Right lobe of liver (tissue), 6 donors: ENCODE data around the gene ZBTB3. TPM values are rescaled to one million over a fixed set of nuclear protein-coding genes. Genes with fewer than 3 reads are reported as not detected.
"Not testable (repeated sequence)": the region's sequence is repeated elsewhere in the genome, so short reads cannot be mapped to it uniquely, and the experiment has no call there.

Source experiments
- ATAC-seq, 4 donors: fragments of 200-7000 bp; cut with Tn5 transposase; one replicate each; pipeline ENCODE4 v1.9.1; 2020; ENCODE audit warnings: mild to moderate bottlenecking in 4 of 4, moderate library complexity in 4 of 4
- DNase-seq, 3 donors: peaks; one replicate each; pipeline ENCODE4 v3.0.0-alpha.2; 2020
- H3K27ac ChIP-seq, 3 donors: fragments of 200-600 bp; one replicate each; pipeline ENCODE4 v1.8.0; 2022
- H3K27me3 ChIP-seq, 2 donors: fragments of 200-600 bp; one replicate each; pipeline ENCODE4 v1.8.0; 2022
- H3K36me3 ChIP-seq, 4 donors: fragments of 200-600 bp; sonication (generic) in 1 of 4; one replicate each; pipeline versions ENCODE4 v1.5.1 to v1.8.0; 2017 to 2022; ENCODE audit warnings: control low read depth in 1 of 4
- H3K4me1 ChIP-seq, 4 donors: fragments of 200-600 bp; sonication (generic) in 1 of 4; one replicate each; pipeline versions ENCODE4 v1.5.1 to v1.8.0; 2017 to 2022; ENCODE audit warnings: control low read depth in 1 of 4
- H3K4me3 ChIP-seq, 3 donors: fragments of 200-600 bp; one replicate each; pipeline ENCODE4 v1.8.0; 2022
- H3K9me3 ChIP-seq, 4 donors: fragments of 200-600 bp; sonication (generic) in 1 of 4; one replicate each; pipeline versions ENCODE4 v1.5.1 to v1.8.0; 2017 to 2022; ENCODE audit warnings: control low read depth in 1 of 4
- POLR2A ChIP-seq: fragments of 450-650 bp; IDR thresholded peaks from one replicate; pipeline ENCODE4 v1.6.1; 2017; ENCODE audit warnings: antibody characterized with exemption, mild to moderate bottlenecking
- WGBS: methylation state at CpG from one replicate; pipeline ENCODE4 v1.1.6; 2018; ENCODE audit warnings: low coverage, low lambda C conversion rate; ENCODE audit not compliant: insufficient coverage; ENCODE audit errors: missing lambda C conversion rate; 5-methylcytosine and 5-hydroxymethylcytosine counted together
- intact Hi-C, 2 donors: fragments of 100-400 bp; cut with DNase I; formaldehyde crosslinking; loops; one replicate each; pipeline versions ENCODE4 v1.11.2 to v1.14.1; 2022
- total RNA-seq, 6 experiments: library from RNA; depleted of rRNA in 2 of 6; stranded (reverse); fragments of >200 nt in 2 of 6; fragmentation: NEBNext Ultra II Directional in 3 of 6; extraction: Animal tissue kit (Norgen Biotek cat#: 25700) in 3 of 6; gene quantifications; one replicate each; pipeline versions ENCODE4 v1.1.0 to v1.2.4, GENCODE V29; 2016 to 2023
- TF ChIP-seq, protein P1 (sequence below), 4 donors: fragments of 200-600 bp in 3 of 4; fragments of 450-650 bp in 1 of 4; IDR thresholded peaks; one replicate each; pipeline versions ENCODE4 v1.5.1 to v1.8.0; 2016 to 2022; ENCODE audit warnings: antibody characterized with exemption in 4 of 4, mild to moderate bottlenecking in 2 of 4
- donor health status: DM: no; HTN: yes; CAD: no.
- donor health status: DM: no; HTN: no; CAD: no.
- donor health status: DM: no; HTN: no; CAD: no.
- donor health status: DM: no; HTN: yes; CAD: no.
- donor health status: DM: no; HTN: yes; CAD: no.

The ZBTB3 gene
- total RNA-seq, 6 experiments from 2014 or later = 3.4 to 7.1 (median 4.7) TPM

GRCh38 chr11:62747475-62748160 is 6.3 kb downstream of the ZBTB3 start:
- peaks cover 0 to 6% (median 0%) of the 10 kb centered on the region in 4 donors for H3K36me3 ChIP-seq
- H3K4me3 ChIP-seq = no peak overlapping the region
- no peaks in the 10 kb centered on the region for H3K9me3 ChIP-seq
- no peaks in the 10 kb centered on the region for H3K4me1 ChIP-seq
- intact Hi-C loops = no loop called here
- no peak for ATAC-seq
- H3K27me3 ChIP-seq = no peaks in the 10 kb centered on the region
- WGBS = 89% methylated on average over 9 of the region's 9 CpGs
- no peak for TF ChIP-seq POLR2A
- TF ChIP-seq, protein P1, sequence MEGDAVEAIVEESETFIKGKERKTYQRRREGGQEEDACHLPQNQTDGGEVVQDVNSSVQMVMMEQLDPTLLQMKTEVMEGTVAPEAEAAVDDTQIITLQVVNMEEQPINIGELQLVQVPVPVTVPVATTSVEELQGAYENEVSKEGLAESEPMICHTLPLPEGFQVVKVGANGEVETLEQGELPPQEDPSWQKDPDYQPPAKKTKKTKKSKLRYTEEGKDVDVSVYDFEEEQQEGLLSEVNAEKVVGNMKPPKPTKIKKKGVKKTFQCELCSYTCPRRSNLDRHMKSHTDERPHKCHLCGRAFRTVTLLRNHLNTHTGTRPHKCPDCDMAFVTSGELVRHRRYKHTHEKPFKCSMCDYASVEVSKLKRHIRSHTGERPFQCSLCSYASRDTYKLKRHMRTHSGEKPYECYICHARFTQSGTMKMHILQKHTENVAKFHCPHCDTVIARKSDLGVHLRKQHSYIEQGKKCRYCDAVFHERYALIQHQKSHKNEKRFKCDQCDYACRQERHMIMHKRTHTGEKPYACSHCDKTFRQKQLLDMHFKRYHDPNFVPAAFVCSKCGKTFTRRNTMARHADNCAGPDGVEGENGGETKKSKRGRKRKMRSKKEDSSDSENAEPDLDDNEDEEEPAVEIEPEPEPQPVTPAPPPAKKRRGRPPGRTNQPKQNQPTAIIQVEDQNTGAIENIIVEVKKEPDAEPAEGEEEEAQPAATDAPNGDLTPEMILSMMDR (IDR thresholded peaks at IDR 0.05) = no peak
- H3K27ac ChIP-seq = no peak overlapping the region
- no peak for DNase-seq

GRCh38 chr11:62737196-62737595 is 16.8 kb downstream of the ZBTB3 start:
- DNase-seq = no peak
- Histone ChIP-seq H3K4me1 (no peaks in the 10 kb centered on the region), H3K36me3 (peaks cover 0 to 68% (median 25%) of the 10 kb centered on the region in 4 donors), H3K4me3 (no peak overlapping the region), H3K9me3 (no peaks in the 10 kb centered on the region), H3K27me3 (no peaks in the 10 kb centered on the region), H3K27ac (no peak overlapping the region)
- intact Hi-C loops = no loop called here
- TF ChIP-seq, protein P1 (IDR thresholded peaks at IDR 0.05) = no peak
- TF ChIP-seq POLR2A = no peak
- ATAC-seq = no peak

DNA sequence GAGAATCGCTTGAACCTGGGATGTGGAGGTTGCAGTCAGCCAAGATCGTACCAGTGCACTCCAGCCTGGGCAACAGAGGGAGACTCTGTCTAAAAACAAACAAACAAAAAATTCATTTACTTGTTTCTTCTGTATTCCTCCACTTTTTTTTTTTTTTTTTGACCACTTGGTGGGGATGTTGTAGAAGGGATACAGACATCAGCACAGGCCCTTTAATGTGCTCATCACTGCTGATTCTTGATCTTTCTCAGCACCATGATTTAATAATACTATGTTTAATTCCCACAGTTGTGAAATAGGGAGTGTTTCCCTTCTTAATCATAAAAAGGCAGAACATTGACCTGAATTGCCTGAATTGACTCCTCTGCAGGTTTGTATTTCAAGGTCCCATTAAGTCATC is 21.1 kb downstream of the ZBTB3 start:
- intact Hi-C loops = no loop called here

GRCh38 chr11:62730076-62730475 is 23.9 kb downstream of the ZBTB3 start:
- Histone ChIP-seq H3K36me3 (peaks cover 0 to 30% (median 7%) of the 10 kb centered on the region in 4 donors), H3K4me1 (peaks cover 0 to 20% (median 10%) of the 10 kb centered on the region in 4 donors)
- H3K4me3 ChIP-seq, DNase-seq, H3K9me3 ChIP-seq, H3K27me3 ChIP-seq, H3K27ac ChIP-seq, ATAC-seq, intact Hi-C loops: not testable (repeated sequence)
- WGBS = 88% methylated on average over 8 of the region's 14 CpGs

More for the DNA sequence above, 21.1 kb downstream of the ZBTB3 start:
- H3K4me3 ChIP-seq = no peak overlapping the region
- no peak overlapping the region for H3K27ac ChIP-seq
- peaks cover 0 to 17% (median 9%) of the 10 kb centered on the region in 4 donors for H3K4me1 ChIP-seq
- DNase-seq (no peak), ATAC-seq (no peak)
- no peaks in the 10 kb centered on the region for H3K9me3 ChIP-seq
- peaks cover 0 to 51% (median 15%) of the 10 kb centered on the region in 4 donors for H3K36me3 ChIP-seq
- WGBS = 65% methylated on average over 2 of the region's 2 CpGs
- no peak for TF ChIP-seq POLR2A
- TF ChIP-seq, protein P1 (IDR thresholded peaks at IDR 0.05) = peak in 2 of 4 donors; percentile 14 to 17
- H3K27me3 ChIP-seq = no peaks in the 10 kb centered on the region

DNA sequence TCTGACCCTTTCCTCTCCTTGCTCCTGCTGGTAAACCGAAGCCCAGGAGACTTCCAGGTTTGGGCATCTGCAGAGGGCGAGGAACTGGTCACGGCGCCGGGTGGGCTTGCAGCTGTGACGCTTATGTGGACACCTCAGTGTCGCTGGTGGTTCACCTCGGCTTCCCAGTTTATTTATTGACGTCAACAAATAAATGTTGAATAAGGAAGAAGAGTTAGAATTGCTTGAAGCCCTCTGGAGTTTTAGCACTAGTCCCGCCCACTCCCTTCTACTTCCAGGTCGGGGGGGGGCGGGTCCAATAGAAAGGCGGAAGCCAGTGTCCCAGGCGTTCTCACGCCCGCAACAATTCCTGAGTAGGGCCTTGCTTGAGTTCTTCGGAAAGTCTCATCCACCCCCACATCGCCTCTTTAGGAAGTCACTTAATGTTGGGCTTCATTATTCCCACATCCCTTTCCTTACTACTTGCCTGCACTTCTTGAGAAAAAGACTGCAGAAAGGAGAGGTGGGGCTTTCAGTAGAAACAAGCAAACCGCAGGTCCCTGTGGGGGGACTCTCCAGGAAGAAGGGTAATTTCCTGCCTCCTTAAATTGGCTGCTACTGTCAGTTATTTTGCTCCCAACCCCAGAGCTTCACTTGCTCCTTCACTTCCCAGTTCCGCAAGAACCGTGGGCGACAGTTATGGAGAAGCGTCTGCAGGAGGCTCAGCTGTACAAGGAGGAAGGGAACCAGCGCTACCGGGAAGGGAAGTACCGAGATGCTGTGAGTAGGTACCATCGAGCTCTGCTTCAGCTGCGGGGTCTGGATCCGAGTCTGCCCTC is 25.6 kb downstream of the ZBTB3 start, which contains the start of gene TTC9C:
Gene TTC9C (plus strand): TSS at position 316 of the 818 bp plus-strand sequence. CDS start 363 bp downstream, at position 679.
- peak within 1 kb of the TSS; percentile 83 to 93 (median 84) for H3K4me3 ChIP-seq
- 1% methylated on average over 27 of the region's 29 CpGs for WGBS
- H3K36me3 ChIP-seq = peaks cover 0 to 22% (median 3%) of the 10 kb centered on the region in 4 donors
- H3K27me3 ChIP-seq = no peaks in the 10 kb centered on the region
- H3K4me1 ChIP-seq = peaks cover 0 to 31% (median 14%) of the 10 kb centered on the region in 4 donors
- H3K27ac ChIP-seq = peak within 1 kb of the TSS; percentile 79 to 90 (median 88)
- peak; percentile 65 to 76 (median 66) for ATAC-seq
- DNase-seq = peak; percentile 86 to 88 (median 87)
- no peaks in the 10 kb centered on the region for H3K9me3 ChIP-seq
- TF ChIP-seq, protein P1 (IDR thresholded peaks at IDR 0.05) = no peak
- peak; percentile 65 for TF ChIP-seq POLR2A
- intact Hi-C loops = no loop called here
